Activated naive CD8-positive, alpha-beta T cell treated with anti-CD3 and anti-CD28 coated beads, Interleukin-2, amount 50 U/mL, for 24 hours (primary cell): ENCODE results near the gene ITSN2.

Source experiments
- ATAC-seq: fragments of 150-1000 bp; cut with Tn5 transposase; one replicate; pipeline ENCODE4 v1.10.0; 2021
- DNase-seq: peaks from one replicate; pipeline ENCODE4 v3.0.0; 2021
- H3K27ac Mint-ChIP-seq: one replicate; pipeline ENCODE4 v1.8.0; 2021; ENCODE audit warnings: mild to moderate bottlenecking, mixed read lengths
- H3K27me3 Mint-ChIP-seq: one replicate; pipeline ENCODE4 v1.8.0; 2021; ENCODE audit warnings: mixed read lengths
- H3K36me3 Mint-ChIP-seq: one replicate; pipeline ENCODE4 v1.8.0; 2021; ENCODE audit warnings: low read depth, mixed read lengths
- H3K4me1 Mint-ChIP-seq: one replicate; pipeline ENCODE4 v1.8.0; 2021; ENCODE audit warnings: mixed read lengths
- H3K4me3 Mint-ChIP-seq: one replicate; pipeline ENCODE4 v1.8.0; 2021; ENCODE audit warnings: mild to moderate bottlenecking, moderate library complexity, mixed read lengths
- H3K9me3 Mint-ChIP-seq: one replicate; pipeline ENCODE4 v1.8.0; 2021; ENCODE audit warnings: mixed read lengths

ITSN2 gene

GRCh38 chr2:24162494-24162893 is 197.8 kb downstream of the ITSN2 start:
- Mint-ChIP-seq H3K4me1 (no peaks in the 10 kb centered on the region), H3K27ac (no peak overlapping the region), H3K9me3 (no peaks in the 10 kb centered on the region), H3K27me3 (no peaks in the 10 kb centered on the region), H3K4me3 (no peak overlapping the region), H3K36me3 (peaks cover 7% of the 10 kb centered on the region)
- DNase-seq (no peak), ATAC-seq (no peak)

- peaks cover 7% of the 10 kb centered on the region for H3K36me3 Mint-ChIP-seq
- H3K9me3 Mint-ChIP-seq = no peaks in the 10 kb centered on the region
- no peak overlapping the region for H3K4me3 Mint-ChIP-seq
- no peaks in the 10 kb centered on the region for H3K27me3 Mint-ChIP-seq
- H3K27ac Mint-ChIP-seq = no peak overlapping the region
- ATAC-seq (no peak), DNase-seq (no peak)
- H3K4me1 Mint-ChIP-seq = no peaks in the 10 kb centered on the region
These were observed 199.6 kb downstream of the ITSN2 start for GRCh38 chr2:24160761-24161160.

- Mint-ChIP-seq H3K4me1 (no peaks in the 10 kb centered on the region), H3K27ac (no peak overlapping the region), H3K27me3 (no peaks in the 10 kb centered on the region), H3K9me3 (no peaks in the 10 kb centered on the region), H3K4me3 (no peak overlapping the region), H3K36me3 (peaks cover 7% of the 10 kb centered on the region)
- DNase-seq = no peak
- no peak for ATAC-seq
These were observed 200.6 kb downstream of the ITSN2 start for GRCh38 chr2:24159708-24160107.

- DNase-seq (no peak), ATAC-seq (no peak)
- Mint-ChIP-seq H3K27ac (no peak overlapping the region), H3K36me3 (peaks cover 7% of the 10 kb centered on the region), H3K4me1 (no peaks in the 10 kb centered on the region), H3K9me3 (no peaks in the 10 kb centered on the region), H3K4me3 (no peak overlapping the region), H3K27me3 (no peaks in the 10 kb centered on the region)
These were observed 202.2 kb downstream of the ITSN2 start for GRCh38 chr2:24158131-24158530.

GRCh38 chr2:24153478-24153877 is 206.9 kb downstream of the ITSN2 start:
- no peak overlapping the region for H3K4me3 Mint-ChIP-seq
- peaks cover 8% of the 10 kb centered on the region for H3K36me3 Mint-ChIP-seq
- H3K27me3 Mint-ChIP-seq = no peaks in the 10 kb centered on the region
- ATAC-seq (no peak), DNase-seq (no peak)
- no peaks in the 10 kb centered on the region for H3K4me1 Mint-ChIP-seq
- H3K27ac Mint-ChIP-seq = no peak overlapping the region
- H3K9me3 Mint-ChIP-seq = peaks cover 7% of the 10 kb centered on the region
